Glutamatergic neuron (in vitro differentiated cells): ENCODE results near the gene ICA1. TPM values are rescaled to one million over a fixed set of nuclear protein-coding genes. Genes with fewer than 3 reads are reported as not detected.

Experiments used
- DNase-seq: peaks from one replicate; pipeline ENCODE4 v3.0.0; 2022
- H3K27ac Mint-ChIP-seq: one replicate; pipeline ENCODE4 v1.8.0; 2020; ENCODE audit warnings: mild to moderate bottlenecking, mixed read lengths, inconsistent platforms; ENCODE audit not compliant: unreplicated experiment
- H3K27me3 Mint-ChIP-seq: one replicate; pipeline ENCODE4 v1.8.0; 2020; ENCODE audit warnings: mild to moderate bottlenecking, moderate library complexity, mixed read lengths, inconsistent platforms; ENCODE audit not compliant: unreplicated experiment
- H3K36me3 Mint-ChIP-seq: one replicate; pipeline ENCODE4 v1.8.0; 2020; ENCODE audit warnings: mild to moderate bottlenecking, mixed read lengths, inconsistent platforms; ENCODE audit not compliant: unreplicated experiment
- H3K4me1 Mint-ChIP-seq: one replicate; pipeline ENCODE4 v1.8.0; 2020; ENCODE audit warnings: mild to moderate bottlenecking, low read depth, mixed read lengths, inconsistent platforms; ENCODE audit not compliant: unreplicated experiment
- H3K4me3 Mint-ChIP-seq: one replicate; pipeline ENCODE4 v1.8.0; 2020; ENCODE audit warnings: mild to moderate bottlenecking, mixed read lengths, inconsistent platforms; ENCODE audit not compliant: unreplicated experiment
- H3K9me3 Mint-ChIP-seq: one replicate; pipeline ENCODE4 v1.8.0; 2020; ENCODE audit warnings: mild to moderate bottlenecking, moderate library complexity, mixed read lengths, inconsistent platforms; ENCODE audit not compliant: unreplicated experiment
- total RNA-seq: library from RNA; stranded (reverse); fragmentation: NEBNext Ultra II Directional; extraction: Animal tissue kit (Norgen Biotek cat#: 25700); gene quantifications from one replicate; pipeline ENCODE4 v1.2.1, GENCODE V29; 2021; ENCODE audit not compliant: unreplicated experiment
- TF ChIP-seq, protein P1 (sequence below): fragments of 200-600 bp; sonication (generic); IDR thresholded peaks from one replicate; pipeline ENCODE4 v1.5.0; 2021; ENCODE audit not compliant: partially characterized antibody, unreplicated experiment

ICA1 gene
- total RNA-seq, 1 donor from 2014 or later: 9.8 TPM

DNA sequence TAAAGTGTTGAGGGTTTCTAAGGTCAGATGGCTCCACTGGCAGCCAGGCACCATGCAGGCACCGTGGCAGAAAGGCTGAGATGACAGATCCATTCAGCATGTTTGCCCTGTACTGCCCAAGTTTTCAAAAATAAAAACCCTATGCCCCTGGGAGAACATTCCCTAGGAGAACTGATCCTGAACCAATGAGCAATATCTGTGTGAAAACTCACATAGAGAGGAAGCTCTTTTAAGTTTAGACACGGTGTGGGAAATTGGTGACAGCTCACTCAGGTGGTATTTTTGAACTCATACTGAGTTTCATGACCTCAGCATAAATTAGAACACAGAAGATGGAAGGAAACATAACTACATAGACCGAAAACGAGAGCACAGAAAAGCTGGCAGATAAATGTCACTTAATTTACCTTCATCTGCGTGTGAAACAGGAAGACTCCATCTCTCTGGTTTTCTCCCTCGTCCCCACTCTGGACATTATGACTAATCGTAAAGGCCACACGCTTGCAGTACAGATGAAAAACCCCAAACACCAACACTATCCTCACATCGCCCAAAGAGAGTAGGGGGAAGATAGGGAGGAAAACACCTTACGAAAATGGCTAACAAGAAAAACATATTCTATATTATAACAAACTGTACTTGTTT lies 127.8 kb downstream of the ICA1 start:
- Mint-ChIP-seq H3K4me1 (no peaks in the 10 kb centered on the region), H3K4me3 (no peak overlapping the region), H3K9me3 (no peaks in the 10 kb centered on the region), H3K36me3 (no peaks in the 10 kb centered on the region), H3K27me3 (no peaks in the 10 kb centered on the region), H3K27ac (no peak overlapping the region)
- TF ChIP-seq, protein P1, sequence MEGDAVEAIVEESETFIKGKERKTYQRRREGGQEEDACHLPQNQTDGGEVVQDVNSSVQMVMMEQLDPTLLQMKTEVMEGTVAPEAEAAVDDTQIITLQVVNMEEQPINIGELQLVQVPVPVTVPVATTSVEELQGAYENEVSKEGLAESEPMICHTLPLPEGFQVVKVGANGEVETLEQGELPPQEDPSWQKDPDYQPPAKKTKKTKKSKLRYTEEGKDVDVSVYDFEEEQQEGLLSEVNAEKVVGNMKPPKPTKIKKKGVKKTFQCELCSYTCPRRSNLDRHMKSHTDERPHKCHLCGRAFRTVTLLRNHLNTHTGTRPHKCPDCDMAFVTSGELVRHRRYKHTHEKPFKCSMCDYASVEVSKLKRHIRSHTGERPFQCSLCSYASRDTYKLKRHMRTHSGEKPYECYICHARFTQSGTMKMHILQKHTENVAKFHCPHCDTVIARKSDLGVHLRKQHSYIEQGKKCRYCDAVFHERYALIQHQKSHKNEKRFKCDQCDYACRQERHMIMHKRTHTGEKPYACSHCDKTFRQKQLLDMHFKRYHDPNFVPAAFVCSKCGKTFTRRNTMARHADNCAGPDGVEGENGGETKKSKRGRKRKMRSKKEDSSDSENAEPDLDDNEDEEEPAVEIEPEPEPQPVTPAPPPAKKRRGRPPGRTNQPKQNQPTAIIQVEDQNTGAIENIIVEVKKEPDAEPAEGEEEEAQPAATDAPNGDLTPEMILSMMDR: no peak
- DNase-seq: no peak

DNA sequence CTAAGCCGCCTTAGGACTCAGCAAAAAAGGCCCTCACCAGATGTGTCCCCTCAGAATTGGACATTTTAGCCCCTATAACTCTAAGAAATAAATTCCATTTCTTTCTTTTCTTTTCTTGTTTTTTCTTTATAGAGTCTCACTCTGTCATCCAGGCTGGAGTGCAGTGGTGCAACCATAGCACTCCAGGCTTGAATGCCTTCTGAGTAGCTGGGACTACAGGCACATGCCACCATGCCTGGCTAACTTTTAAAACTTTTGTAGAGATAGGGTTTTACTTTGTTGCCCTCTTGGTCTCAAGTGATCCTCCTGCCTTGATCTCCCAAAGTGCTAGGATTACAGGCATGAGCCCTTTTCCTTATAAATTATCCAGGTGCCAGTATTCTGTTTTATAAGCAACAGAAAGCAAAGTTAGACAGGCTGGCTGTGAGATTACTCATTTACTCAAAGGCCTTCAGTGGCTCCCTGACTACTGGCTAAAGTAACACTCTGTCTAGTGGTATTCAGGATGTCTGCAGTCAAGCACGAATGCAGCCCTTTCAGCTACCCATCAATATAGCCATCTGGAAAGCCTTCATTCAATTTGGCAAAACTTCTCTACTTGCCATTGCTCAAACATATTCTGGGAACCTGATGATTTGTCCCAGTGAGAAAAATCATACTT lies 128.6 kb downstream of the ICA1 start:
- no peak for DNase-seq
- H3K27ac Mint-ChIP-seq: no peak overlapping the region
- no peak overlapping the region for H3K4me3 Mint-ChIP-seq
- no peaks in the 10 kb centered on the region for H3K4me1 Mint-ChIP-seq
- no peaks in the 10 kb centered on the region for H3K9me3 Mint-ChIP-seq
- H3K36me3 Mint-ChIP-seq: no peaks in the 10 kb centered on the region
- TF ChIP-seq, protein P1: no peak
- no peaks in the 10 kb centered on the region for H3K27me3 Mint-ChIP-seq

DNA sequence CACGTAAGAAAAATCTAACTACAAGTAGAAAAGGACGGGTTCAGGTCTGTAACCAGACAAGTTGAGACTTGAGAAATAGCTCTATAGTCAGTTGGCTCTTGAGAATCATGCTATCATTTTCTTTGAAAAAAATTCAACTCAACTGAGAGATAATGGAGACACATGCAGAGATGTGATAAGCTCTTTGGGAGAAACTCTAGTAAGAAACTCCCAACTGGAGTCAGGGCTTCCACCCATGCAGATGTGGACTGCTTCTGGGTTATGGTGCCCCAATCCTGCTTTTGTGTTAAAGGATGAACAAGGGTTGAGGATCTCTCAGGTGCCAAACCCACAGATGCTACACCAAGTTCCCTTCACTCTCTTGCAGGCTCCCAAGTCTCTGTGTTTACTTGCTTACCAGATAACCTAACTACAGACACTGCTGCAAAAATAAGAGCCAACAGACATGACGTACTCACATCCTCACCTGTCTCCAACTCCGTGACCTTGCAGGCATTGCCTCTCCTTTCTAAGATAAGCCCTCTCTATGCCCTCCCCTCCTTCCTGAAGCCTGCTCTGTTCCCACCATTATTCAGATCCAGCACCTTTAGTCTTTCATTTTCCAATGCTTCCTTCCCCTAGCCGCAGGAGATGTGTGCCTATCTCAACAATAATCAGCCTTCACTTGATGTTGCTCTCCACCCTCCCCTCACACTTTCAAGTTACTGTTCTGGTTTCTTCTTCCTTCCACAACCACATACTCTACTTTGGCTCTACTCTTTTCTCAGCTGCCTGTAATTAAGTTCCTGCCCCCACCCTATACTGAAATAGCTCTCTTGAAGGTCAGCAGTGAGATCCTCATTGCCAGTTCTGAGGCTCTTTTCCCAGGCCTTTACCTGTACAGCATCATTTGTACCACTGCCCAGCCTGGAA lies 130.0 kb downstream of the ICA1 start:
- no peaks in the 10 kb centered on the region for H3K9me3 Mint-ChIP-seq
- no peak overlapping the region for H3K4me3 Mint-ChIP-seq
- DNase-seq: no peak
- no peaks in the 10 kb centered on the region for H3K36me3 Mint-ChIP-seq
- TF ChIP-seq, protein P1: no peak
- no peaks in the 10 kb centered on the region for H3K4me1 Mint-ChIP-seq
- H3K27ac Mint-ChIP-seq: no peak overlapping the region
- no peaks in the 10 kb centered on the region for H3K27me3 Mint-ChIP-seq

DNA sequence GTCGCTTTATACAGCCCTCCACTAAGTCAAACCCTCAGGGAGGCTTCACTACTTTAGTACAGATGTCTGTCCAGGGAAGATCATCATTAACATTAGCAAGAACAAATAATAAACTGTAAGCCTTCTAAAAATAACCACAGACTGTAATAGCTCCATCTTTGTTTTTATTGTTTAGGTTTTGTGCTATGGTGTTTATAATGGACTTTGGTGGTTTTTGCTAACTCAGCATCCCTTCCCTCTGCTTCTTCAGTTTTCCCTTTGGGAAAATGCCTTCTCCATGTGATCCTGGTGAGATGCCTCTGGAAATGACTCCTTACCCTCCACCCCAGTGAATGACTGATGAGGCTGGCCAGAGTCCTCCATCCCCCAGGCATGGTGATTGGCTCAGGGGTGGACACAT lies 131.3 kb downstream of the ICA1 start:
- Mint-ChIP-seq H3K36me3 (no peaks in the 10 kb centered on the region), H3K27ac (no peak overlapping the region), H3K27me3 (no peaks in the 10 kb centered on the region), H3K9me3 (peaks cover 1% of the 10 kb centered on the region), H3K4me1 (no peaks in the 10 kb centered on the region), H3K4me3 (no peak overlapping the region)
- TF ChIP-seq, protein P1: no peak
- DNase-seq: no peak
